H1 (cell line): ENCODE measurements around the gene NHEJ1. TPM values are rescaled to one million over a fixed set of nuclear protein-coding genes. Genes with fewer than 3 reads are reported as not detected.

Experiments
- ASH2L ChIP-seq: fragments of 200-600, 300-600 bp; sonication (generic); IDR thresholded peaks from one replicate; pipeline ENCODE4 v1.7.1; 2017; ENCODE audit warnings: low read length
- ATF2 ChIP-seq: IDR thresholded peaks from 2 replicates; pipeline ENCODE4 v1.6.1; 2012; ENCODE audit warnings: low read length, inconsistent platforms
- JUND ChIP-seq: IDR thresholded peaks from 2 replicates; pipeline ENCODE4 v1.6.1; 2011; ENCODE audit warnings: mild to moderate bottlenecking, improper control_type of control experiment, low read length
- KDM1A ChIP-seq: fragments of 200-600, 300-600 bp; sonication (generic); IDR thresholded peaks from 2 replicates; pipeline ENCODE4 v1.7.1; 2016; ENCODE audit warnings: mild to moderate bottlenecking, low read length, borderline replicate concordance
- MAX ChIP-seq: IDR thresholded peaks from 2 replicates; pipeline ENCODE4 v1.6.1; 2012; ENCODE audit warnings: inconsistent platforms
- SIN3A ChIP-seq, 2 experiments: IDR thresholded peaks in 1 of 2; conservative IDR thresholded peaks in 1 of 2; 2 replicates each; pipeline ENCODE4 v1.6.1; 2011 to 2012; ENCODE audit warnings: low read length in 2 of 2, improper control_type of control experiment in 1 of 2, low read depth in 1 of 2, mild to moderate bottlenecking in 1 of 2
- USF2 ChIP-seq: IDR thresholded peaks from 2 replicates; pipeline ENCODE4 v1.6.1; 2011; ENCODE audit warnings: low read length, improper control_type of control experiment
- polyA plus RNA-seq, 7 experiments: library from polyadenylated mRNA; depleted of rRNA in 3 of 7; stranded (reverse) in 5 of 7; unstranded in 2 of 7; fragments of >200 nt in 5 of 7; fragments of 200-250 nt in 2 of 7; gene quantifications; 1 replicate in 5 of 7; 2 replicates in 1 of 7; 4 replicates in 1 of 7; pipeline versions ENCODE4 v1.2.1 to v1.2.3, GENCODE V29; 2011 to 2013; ENCODE audit warnings: missing spikeins in 2 of 7, mixed read lengths in 2 of 7
- total RNA-seq: library from RNA; stranded (reverse); fragmentation: NEBNext Ultra II Directional; extraction: Animal tissue kit (Norgen Biotek cat#: 25700); gene quantifications from 2 replicates; pipeline ENCODE4 v1.2.1, GENCODE V29; 2021

Gene NHEJ1
- total and polyA plus RNA-seq, 2 of the 8 experiments (the other 6 are each of a cell fraction or from before 2014, with no cell fraction given), result 22.7 to 24.1 TPM

- TF ChIP-seq MAX (no peak), ASH2L (no peak), KDM1A (no peak), ATF2 (no peak), SIN3A (conservative IDR thresholded peaks at IDR 0.05 in 1 of 2, IDR thresholded peaks at IDR 0.05 in 1 of 2; ENCODE audit: low read depth in 1 of 2, low read length in 2 of 2) (no peak), USF2 (no peak), JUND (no peak)
These were observed 36.8 kb upstream of the NHEJ1 start (continued) for GRCh38 chr2:219197388-219197787.
